ENCODE results near the gene S100G.

GRCh38 chrX:16603822-16604221 lies 46.1 kb upstream of the S100G start:
- no peak for TF ChIP-seq CTCF (IDR thresholded peaks at IDR 0.05)
- TF ChIP-seq POLR2A (IDR thresholded peaks at IDR 0.05) = no peak
